NCI-H187 (cell line): ENCODE results near the gene DPP10.
A peak's percentile ranks its signal among the peaks of the same experiment; 100 is the strongest.
"Not testable (repeated sequence)": the region's sequence is repeated elsewhere in the genome, so short reads cannot be mapped to it uniquely, and the experiment has no call there.

Source experiments
- DNase-seq, 2 experiments: peaks; one replicate each; lab custom pipeline; 2025; lab: John Stamatoyannopoulos, UW

Gene DPP10

DNA sequence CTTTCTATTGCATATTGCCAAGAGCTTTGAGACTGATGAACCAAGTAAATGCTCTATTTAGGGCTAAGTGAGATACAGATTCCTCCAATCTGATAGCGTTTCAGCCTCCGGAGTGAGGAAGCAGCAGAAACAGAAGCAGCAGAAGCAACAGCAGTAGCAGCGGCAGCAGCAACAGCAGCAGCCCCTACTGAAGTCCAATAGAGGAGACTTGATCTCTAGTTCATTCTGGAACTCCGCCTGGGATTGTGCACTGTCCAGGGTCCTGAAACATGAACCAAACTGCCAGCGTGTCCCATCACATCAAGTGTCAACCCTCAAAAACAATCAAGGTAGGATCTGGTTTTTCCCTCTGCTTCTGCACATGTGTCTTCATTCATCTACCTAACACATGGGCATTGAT is at the start of gene DPP10:
DPP10 (plus strand) TSS at position 132 of the 400 bp plus-strand sequence.
- no peak for DNase-seq

DNA sequence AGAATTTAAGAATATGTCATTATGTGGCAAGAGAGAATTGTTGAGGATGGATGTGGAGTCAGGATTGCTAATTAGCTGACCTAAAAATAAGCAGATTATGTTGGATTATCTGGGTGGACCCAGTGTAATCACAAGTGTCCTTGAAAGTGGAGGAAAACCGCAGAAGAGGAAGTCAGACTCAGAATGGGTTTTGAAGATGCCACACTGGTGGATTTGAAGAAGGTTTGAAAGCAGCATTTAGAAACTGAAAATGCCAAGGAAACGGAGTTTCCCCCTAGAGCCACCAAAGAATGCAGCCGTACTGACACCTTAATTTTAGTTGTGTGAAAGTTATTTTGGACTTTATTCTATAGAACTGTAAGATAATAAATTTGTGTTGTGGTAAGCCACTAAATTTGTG is 41.6 kb upstream of the DPP10 start:
- no peak for DNase-seq

DNA sequence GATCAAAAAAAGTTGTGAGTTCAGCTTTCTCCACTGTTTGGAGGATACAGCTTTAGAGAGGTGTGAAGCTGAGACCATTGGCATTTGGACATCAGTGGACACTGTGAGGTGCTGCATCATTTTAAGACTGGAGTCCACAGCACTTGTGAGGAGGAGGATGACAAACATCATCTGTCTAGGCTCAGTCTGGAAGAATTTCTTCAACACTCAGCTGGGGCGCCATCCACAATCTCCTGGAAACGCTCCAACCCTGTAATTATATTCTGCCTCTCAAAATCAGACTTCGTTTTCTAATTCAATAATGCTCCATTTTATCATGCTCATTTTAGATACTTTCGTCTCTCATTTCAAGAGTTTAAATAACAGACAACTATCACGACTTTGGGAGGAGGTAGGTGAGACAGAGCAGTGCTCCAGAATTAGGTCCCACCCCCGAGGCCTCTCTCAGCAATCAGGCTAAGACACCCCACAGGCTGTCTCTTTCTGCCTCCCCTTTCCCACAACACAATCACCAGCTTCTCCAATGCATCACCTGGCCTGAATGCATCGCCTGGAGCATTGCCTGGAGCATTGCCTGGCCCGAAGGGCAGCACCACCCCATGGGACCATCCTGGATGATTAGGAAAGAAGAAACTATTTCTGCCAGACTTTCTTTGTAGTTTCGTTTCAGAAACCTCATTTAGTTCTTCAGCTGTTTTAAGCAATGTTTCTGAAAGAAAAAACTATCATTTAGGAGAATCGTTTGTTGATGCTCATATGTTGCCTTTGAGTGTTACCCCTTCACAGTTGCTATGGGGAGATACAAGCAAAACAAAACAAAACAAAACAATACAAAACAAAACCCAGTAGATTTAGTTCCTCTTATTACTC is 37.0 kb upstream of the DPP10 start:
- DNase-seq = no peak

DNA sequence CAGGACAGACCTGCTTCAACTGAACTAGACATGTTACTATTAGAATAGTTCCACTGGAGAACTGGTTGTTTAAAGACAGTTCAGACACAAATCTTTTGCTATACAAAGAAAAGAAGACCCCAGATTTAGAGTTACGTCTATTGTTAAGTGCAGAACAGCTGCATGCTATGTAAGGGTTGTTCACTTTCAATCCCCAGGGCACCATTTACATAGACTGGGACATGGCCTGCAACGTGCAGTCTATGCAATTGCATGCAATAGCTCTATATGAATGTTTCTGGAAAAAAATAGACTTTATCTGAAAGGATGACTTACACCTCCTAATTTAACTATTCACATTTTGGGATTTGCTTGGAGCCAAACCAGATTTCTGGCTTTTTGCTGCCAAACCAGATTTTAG is 36.1 kb upstream of the DPP10 start:
- no peak for DNase-seq

DNA sequence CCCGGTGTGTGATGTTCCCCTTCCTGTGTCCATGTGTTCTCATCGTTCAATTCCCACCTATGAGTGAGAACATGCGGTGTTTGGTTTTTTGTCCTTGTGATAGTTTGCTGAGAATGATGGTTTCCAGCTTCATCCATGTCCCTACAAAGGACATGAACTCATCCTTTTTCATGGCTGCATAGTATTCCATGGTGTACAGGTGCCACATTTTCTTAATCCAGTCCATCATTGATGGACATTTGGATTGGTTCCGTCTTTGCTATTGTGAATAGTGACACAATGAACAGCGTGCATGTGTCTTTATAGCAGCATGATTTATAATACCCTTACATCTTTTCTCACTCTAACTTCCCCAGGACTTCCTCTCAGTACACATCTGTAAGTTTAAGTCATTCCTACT is 35.1 kb upstream of the DPP10 start:
- not testable (repeated sequence) for DNase-seq

DNA sequence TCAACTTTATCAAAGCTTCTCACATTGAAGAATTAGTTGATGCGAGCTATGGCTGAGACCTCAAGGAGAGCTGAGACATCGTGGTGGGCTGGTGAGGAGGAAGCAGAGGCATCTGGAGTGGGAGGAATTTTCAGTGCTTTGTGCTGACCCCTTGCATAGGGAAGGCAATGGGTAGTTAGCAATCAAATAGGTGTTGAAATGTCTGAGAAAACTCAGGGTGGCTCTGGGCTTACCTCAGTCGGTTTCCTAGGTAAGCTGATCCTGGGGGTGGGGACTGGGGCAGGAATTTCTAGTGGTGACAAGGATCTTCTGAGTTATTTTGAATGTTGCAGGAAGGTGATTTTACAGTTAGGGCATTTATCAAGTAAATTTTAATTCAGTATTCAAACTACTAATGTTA is 20.7 kb upstream of the DPP10 start:
- DNase-seq = no peak

DNA sequence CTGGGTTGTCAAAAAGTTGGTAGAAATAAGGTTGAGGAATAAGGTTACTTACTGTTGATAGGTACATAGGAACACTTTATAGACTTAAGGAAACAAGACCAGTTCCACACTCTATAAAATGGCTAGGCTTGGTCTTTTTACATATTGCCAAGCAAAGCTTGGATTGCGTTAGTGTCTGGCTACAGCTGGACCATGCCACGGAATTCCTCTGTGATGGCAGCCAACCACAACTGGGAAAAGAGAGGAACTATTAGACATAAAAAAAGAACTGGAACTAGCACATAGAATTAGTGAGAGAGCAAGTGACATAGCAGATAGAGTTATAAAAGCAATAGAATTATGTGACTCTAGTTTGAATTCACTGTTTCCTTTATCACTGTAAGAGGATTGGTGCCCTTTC is 17.7 kb upstream of the DPP10 start:
- no peak for DNase-seq

DNA sequence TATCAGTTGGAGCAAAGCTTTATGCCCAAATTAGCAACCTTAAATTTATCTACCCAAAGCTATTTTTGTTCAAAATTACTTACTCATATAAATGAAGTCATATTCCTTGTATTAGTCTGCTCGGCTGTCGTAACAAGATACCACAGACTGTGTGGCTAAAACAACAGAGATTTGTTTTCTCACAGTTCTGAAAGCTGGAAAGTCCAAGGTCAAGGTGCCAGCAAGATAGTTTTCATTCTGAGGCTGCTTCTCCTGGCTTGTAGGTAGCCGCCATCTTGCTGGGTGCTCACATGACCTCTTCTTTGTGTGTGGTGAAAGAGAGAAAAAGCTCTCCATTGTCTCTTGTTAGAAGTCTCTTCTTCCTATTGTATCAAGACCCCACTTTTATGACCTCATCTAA is 15.7 kb upstream of the DPP10 start:
- DNase-seq = no peak

DNA sequence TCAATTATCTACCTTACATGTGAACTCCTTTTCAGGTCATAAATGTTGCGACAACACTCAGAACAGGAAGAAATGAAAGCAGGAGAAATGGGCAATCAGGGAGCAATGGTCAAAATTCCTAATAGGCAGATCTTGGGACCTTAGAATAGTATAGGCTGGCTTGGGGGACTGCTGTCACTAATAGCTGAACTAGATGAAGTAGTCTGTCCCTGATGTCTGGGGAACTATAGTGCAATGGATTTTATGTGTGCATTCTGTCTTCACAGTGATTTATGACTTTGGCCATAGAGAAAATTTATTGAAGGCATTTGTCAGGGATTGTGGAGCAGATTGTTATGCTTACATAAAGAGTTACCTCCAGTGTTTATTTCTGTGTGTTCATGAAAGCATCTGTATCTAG is 6.1 kb upstream of the DPP10 start:
- no peak for DNase-seq

DNA sequence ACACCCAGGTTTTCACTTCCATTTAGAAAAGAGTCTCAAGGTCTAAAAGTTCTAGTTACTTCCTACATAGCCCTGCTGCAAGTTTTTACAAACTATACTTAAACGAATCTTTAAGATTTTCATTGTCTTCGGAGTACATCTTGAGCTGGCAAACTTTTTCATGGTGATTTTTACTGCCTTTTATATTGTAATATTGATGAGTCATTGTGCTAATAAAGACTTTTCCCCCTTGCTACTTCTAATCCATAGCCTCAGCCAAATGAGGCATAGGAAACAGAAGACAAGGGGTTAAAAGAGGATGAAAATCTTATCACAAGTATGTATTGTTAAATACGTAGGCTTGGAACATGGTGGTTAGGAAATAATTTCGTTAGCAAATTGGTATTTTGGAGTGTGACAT is 4.1 kb downstream of the DPP10 start:
- no peak for DNase-seq

DNA sequence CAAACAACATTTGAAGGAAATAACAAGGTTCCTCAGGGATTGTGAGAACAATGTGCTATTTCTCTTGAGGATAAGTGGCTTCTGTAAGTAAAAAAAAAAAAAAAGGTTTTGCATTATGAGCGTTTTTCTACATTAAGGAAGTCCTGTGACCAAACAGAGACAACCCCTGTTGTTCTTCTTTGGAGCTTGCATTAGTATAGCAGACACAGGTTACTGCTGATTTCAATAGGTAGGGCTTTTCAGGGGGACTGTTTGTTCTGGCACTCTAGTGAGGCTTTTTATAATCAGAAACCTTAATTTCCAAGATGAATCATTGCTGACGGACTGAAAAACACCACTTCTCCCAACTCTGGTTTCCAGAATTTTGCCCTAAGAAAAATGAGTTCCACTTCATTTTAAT is 8.2 kb downstream of the DPP10 start:
- no peak for DNase-seq

DNA sequence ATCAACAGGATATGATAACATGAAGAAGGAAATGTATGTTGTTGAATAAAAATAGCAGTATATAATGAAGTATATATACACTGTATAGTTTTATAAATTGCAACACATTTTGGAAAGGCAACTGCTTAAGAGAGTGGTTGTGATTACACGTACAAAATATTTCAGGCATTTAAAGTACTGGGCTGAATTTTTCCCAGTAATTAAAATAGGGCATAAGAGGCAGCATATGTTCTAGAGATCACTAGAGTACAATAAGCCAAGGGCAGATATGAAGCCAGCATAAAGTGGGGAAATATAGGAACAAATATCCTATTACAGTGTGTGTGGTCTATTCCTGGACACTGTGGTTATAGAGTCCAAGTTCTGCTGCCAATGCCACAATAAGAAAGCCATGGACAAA is 14.1 kb downstream of the DPP10 start:
- no peak for DNase-seq

DNA sequence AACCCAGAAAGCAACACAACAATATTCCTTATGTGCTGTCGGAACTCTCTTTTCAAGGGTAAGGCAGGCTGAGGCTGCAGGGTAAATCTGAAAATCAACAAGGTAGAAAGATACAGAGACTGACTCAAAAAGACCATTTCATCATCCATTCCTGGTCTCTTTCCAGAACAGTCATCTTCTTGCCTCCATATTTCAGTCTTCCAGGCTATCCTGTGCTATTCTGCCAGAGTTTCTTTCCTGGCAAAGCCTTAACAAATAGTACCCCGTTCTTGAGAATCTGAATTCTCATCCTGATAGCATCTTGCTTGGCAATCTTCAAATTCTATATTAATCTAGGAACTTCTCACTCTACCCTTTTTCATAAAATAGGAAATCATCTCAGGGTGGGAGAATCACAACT is 15.5 kb downstream of the DPP10 start:
- no peak for DNase-seq

DNA sequence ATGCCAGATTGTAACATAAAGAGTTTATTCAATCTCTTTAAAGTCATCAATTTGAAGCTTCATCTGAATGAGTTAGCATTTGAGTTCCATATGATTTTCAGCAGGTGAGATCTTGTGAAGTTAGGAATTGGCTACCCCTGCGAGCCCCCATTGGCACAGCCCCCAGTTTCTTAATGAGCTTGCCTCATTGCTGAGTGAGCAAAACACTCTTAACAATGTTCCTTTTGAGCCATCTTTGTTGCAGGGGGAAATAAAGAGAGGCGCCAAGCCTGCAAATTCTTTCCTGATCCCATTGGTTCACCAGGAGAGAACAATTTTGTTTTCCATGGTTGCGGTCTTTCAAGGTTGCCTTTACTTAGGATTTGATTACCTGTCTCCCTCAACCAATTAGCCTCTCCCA is 18.7 kb downstream of the DPP10 start:
- no peak for DNase-seq

DNA sequence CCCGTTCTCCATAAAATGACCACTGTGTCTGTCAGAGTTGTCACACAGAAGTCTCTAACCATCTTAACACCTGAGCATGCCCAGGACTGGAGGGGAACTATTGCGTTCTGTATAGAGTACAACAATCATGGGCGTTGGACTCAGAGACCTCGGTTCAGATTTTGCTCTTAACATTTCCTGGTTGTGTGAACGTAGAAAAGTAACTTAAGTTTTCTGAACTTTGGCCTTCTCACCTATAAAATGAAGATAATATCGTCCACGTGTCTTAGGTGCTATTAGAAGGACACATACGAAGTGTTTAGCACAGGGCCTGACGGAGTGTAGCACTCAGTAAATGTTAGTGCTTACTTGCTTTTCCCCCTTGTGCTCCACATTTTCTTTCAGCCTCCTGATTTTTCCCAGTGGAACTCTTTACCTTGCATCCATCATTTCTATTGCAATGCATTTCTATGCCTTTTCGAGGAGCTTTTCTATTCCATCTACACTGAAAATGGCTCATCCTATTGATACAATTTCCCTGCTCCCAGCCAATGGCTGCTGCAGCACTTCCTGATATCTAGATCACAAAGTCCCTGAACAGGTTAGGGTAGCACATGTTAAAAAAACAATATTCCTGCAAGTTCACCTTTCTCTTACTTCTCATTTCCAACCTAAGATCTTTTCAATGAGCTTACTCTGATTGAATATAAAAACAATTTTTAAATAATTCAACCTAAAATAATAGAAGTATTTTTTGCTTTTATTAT is 22.7 kb downstream of the DPP10 start:
- no peak for DNase-seq

DNA sequence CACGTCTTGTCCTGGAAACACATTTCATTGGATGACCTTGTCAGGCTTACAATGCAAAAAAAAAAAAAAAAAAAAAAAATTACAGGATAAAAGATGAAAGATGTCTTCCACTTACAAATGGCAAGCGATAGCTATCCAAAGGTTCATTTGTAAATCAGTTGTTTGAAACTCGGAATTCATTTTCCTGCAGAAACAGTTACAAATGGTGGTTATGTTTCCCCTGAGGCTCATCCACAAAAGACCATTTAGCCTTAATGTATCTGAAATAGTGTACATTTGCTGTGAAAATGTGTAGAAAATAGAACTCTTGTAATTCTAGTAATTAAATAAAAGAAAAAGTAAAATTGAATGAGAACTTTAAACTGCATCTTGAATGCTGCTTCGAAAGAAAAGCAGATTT is 25.9 kb downstream of the DPP10 start:
- no peak for DNase-seq

DNA sequence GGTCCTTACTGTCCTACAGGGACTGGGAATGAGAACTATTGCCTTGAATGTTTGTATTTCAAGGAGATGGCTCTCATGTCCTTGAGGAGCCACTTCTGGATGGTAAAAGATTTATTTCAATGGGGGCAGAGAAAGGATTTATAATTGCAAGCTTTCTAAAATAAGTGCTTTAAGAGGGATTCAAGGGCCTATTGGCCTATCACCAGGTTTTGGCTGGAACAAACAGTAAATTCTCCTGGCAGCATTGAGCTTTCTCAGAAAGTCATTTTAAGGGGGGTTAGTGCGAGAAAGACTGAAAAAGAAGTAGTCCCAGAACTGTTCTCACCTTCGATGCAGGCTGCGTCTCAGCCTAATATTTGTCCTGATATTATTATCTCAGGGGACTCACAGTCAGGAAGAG is 29.8 kb downstream of the DPP10 start:
- DNase-seq = peak in 1 of 2 experiments; percentile 9

DNA sequence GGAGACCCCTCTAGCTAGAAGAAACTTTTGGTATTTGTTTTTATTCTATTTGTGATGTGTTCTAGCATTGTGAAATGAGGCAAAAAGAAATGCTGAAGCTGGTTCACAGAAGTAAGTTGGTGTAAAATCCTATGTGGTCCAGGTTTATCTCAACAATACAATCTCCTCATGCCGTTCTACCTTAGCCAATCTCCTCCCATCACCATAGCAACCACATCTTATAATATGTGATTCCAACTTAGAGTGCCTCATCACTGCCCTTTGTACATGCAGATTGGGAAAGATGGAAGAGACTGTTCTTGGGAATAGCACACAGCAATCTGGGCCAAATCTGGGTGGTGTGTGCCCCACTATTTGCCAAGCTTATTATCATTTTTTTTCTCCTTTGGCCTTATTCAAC is 30.3 kb downstream of the DPP10 start:
- no peak for DNase-seq

DNA sequence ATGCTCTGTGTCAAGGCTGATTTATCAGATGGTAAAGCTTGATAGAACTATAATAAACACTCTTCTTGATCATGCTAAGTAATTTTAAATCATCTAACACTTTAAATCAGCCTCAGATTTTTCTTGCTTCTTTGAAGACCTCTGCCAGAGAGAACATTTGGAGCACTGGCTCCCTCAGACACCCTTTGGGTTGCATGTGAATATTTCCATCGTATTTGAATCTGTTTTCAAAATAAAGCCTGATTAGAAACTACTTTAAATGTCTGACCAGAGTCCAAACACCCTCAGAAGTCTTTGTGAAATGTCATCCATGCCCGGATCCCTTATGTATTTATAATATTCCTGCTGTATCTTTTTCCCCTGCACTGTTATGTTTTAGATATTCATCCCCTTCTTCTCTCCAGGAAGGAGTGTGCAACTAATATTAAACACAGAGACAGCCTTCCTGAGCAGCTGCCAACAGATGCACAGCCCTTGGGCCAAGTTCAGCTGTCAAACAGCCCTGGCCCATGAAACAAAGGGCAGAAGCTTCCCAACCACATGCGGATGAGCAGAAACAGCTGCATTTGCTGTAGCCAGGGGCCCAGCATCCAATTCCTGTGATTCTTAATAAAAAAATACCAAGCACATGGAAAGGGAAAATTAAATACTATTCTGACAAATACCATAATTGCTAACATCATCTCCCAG is 46.5 kb downstream of the DPP10 start:
- no peak for DNase-seq

DNA sequence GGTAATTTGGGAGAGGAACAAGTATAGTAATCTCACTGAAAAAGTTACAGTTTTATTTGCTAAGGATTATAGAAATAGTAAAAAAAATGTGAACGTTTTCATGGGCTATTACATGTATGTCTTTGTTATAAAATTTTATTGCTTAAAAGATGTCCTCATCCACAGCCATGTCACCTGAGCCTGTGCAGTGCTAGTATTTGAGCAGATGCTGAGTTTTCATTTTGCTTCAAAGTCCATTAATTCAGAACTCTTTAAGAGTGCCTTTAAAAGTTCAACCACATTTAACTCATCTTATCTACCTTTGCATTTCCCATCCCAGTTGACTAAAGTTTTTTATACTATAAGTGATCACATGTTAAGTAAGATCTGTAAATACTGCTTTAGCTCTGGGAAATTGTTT is 52.6 kb downstream of the DPP10 start:
- DNase-seq = no peak

DNA sequence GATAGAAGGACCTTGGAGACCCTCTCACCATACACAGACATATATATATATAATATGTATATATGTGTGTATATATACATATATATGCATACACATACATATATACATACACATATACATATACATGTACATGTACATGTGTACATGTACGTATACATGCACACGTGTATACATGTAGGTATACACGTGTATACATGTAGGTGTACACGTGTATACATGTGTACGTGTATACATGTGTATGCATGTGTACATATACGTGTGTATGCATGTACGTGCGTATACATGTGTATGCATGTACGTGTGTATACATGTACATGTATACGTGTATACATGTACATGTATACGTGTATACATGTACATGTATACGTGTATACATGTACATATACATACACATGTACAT is 54.5 kb downstream of the DPP10 start:
- DNase-seq = no peak

DNA sequence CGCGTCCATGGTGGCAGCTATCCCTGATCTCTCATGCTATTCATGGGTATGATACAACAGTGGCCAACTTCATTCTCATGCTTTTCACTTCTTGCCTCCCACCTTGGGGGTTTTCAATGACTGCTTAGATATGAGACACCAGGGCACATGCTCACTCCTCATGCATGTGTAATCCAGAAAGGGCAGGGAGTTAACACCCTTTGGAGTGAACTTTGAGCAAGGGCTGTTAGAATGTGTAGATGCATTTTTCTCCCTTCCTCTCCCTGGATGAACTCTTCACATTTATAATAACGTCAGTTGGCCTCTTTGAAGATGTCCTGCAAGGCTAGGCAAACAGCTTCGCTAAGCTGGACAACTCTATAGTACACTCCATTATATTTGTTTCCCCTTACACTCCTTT is 56.7 kb downstream of the DPP10 start:
- no peak for DNase-seq

DNA sequence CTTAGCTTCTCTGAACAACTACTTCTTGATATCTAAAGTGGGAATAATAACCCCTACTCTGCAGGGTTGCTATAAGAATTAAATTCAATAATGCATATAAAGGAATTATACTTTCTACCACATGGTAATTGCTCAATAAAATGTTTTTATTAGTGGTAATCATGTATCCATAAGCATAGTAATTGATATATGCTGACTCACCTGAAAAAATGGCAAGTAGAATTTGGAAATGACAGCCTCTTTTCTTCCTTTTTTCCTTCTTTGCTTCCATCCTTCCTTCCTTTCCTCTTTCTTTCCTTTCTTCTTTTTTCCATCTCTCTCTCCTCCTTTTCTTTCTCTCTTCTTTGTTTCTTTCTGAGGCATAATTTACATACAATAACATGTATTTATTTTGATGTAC is 65.3 kb downstream of the DPP10 start:
- no peak for DNase-seq
